Kidney glomerular epithelial cell (primary cell): ENCODE measurements around the gene UXT.
"Not testable (repeated sequence)": the region's sequence is repeated elsewhere in the genome, so short reads cannot be mapped to it uniquely, and the experiment has no call there.

Experiments
- DNase-seq: peaks from one replicate; lab custom pipeline; 2025; lab: John Stamatoyannopoulos, UW

The UXT gene

GRCh38 chrX:47614618-47615017, 44.4 kb downstream of the UXT start:
- no peak for DNase-seq

DNA sequence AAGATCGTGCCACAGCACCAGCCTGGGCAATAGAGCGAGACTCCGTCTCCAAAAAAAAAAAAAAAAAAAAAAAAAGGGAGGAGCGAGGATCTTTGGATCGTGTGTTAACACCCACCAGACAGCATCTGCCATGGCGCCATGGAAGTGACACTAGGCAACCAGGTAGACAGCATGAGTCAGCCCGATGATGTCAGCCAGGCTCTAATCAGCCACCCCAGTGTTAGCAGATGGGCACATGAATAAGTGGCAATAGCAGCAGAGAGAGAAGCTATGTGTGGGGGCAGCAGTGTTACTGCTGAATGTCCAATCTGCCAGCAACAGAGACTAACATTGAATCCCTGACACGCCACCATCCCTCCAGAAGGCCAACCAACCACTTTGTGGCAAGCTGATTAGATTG, 45.9 kb downstream of the UXT start:
- no peak for DNase-seq

- DNase-seq, result no peak
These were observed 46.6 kb downstream of the UXT start for GRCh38 chrX:47612418-47612817.

DNA sequence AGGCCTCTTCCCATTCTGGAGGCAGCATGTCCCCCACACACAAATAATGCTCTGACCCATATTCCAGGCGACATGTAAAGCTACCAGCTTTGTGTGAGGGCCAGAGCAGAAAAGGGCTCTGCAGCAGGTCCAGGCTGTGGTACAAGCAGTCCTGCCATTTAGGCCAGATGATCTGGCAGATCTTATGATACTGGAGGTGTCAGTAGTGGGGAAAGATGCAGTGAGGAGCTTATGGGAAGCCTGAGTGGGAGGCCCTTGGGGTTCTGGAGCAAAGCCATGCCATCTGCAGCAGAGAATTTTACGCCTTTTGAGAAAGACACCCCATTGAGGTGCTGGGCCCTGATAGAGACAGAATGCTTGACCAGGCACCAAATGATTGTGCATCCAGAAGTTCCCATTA, 47.1 kb downstream of the UXT start:
- no peak for DNase-seq

GRCh38 chrX:47611489-47611888, 47.5 kb downstream of the UXT start:
- DNase-seq, result no peak

DNA sequence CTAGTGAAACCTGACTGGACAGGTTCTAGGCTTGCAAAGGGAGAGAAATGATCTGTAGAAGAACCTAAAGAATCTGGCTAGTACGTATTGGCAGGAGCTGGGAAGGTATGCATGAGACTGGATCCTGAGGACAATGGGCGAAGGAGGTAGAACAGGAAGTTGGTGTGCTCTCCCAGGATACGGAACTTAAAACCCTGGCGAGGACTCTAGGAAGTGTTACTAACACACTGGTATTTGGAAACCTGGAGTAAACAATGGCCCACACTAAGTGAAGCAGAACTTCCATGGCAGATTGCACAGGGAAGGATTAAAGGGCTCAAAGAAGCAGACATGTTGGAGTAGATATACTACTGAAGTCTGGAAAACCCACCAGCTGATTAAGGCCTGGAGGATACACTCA, 48.5 kb downstream of the UXT start:
- DNase-seq, result no peak

- DNase-seq, result no peak
These were observed 50.7 kb downstream of the UXT start for GRCh38 chrX:47608130-47608810.

DNA sequence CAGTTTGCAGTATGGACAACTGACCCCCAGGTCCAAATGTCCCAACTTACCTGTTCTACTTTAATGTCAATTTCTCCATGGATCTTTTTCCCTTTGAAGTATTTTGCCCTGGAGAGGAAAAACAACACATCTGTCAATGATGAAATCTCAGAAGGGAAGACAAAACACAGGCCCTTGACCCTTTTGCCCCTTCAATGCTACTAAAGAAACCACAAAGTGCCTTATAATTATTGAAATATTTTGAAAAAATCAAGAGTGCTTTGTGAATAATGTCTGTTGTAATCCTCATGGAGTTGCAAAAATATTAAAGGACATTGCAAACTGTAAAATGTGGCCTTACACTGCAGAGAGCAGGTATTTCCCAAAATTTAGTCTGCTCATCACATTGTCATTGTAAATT, 51.9 kb downstream of the UXT start:
- DNase-seq, result no peak

GRCh38 chrX:47605024-47605423, 54.0 kb downstream of the UXT start:
- DNase-seq, result no peak

GRCh38 chrX:47603125-47603524, 55.9 kb downstream of the UXT start:
- not testable (repeated sequence) for DNase-seq
